ENCODE measurements around the gene P2RY2. TPM values are rescaled to one million over a fixed set of nuclear protein-coding genes. Genes with fewer than 3 reads are reported as not detected.

Gene P2RY2
- total RNA-seq, 1 donor from 2014 or later: 0.30 TPM

DNA sequence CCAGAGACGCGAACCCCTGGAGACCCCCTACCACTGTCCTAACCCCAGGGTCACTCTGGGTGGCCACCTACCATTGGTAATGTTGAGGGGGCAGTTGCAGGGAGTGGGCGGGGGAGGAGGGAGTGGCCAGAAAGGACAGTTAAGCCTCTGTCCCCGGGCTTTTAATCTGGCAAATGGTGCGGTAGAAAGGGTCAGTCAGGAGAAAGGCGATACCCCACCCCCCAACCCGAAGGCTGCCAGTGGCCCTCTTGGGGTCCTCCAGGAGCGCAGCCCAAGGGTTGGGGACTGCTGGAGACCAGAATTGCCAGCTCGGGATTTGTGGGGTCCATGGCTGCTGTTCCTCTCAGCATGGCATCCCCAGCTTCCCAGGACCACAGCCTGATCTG lies 742 bp downstream of the P2RY2 start:
- Histone ChIP-seq H3K4me1 (ENCODE audit: insufficient read depth, low read length) (peaks cover 8% of the 10 kb centered on the region), H3K36me3 (ENCODE audit: insufficient read depth, low read length) (no peaks in the 10 kb centered on the region), H3K4me3 (ENCODE audit: insufficient read depth, low read depth, low read length) (peak overlapping the region; percentile 58), H3K9me3 (ENCODE audit: insufficient read depth, low read depth, low read length) (no peaks in the 10 kb centered on the region), H3K79me2 (ENCODE audit: insufficient read depth, low read length) (no peaks in the 10 kb centered on the region), H3K27me3 (ENCODE audit: insufficient read depth, low read length) (peaks cover 21% of the 10 kb centered on the region), H4K20me1 (ENCODE audit: insufficient read depth, low read length) (no peaks in the 10 kb centered on the region), H3K27ac (ENCODE audit: low read depth, low read length) (no peak overlapping the region), H3K9ac (ENCODE audit: low read length) (no peak overlapping the region), H2AFZ (ENCODE audit: low read depth, low read length) (peak overlapping the region; percentile 97), H3K4me2 (ENCODE audit: low read length) (peak overlapping the region; percentile 87)
- TF ChIP-seq EZH2 (IDR thresholded peaks at IDR 0.05; ENCODE audit: insufficient read depth, low read length): no peak
- TF ChIP-seq CTCF (IDR thresholded peaks at IDR 0.05; ENCODE audit: insufficient read depth, low read depth, low read length): no peak
- DNase-seq (ENCODE audit: low read depth) (no peak), FAIRE-seq (no peak)
- Mint-ChIP-seq H3K4me1 (ENCODE audit: low read depth, unreplicated experiment) (no peaks in the 10 kb centered on the region), H3K9me3 (ENCODE audit: unreplicated experiment) (peaks cover 4% of the 10 kb centered on the region), H3K27ac (ENCODE audit: unreplicated experiment) (no peak overlapping the region), H3K4me3 (ENCODE audit: unreplicated experiment) (peak overlapping the region; percentile 27), H3K36me3 (ENCODE audit: low read depth, unreplicated experiment) (peaks cover 6% of the 10 kb centered on the region), H3K27me3 (ENCODE audit: low read depth, unreplicated experiment) (peaks cover 72% of the 10 kb centered on the region)

DNA sequence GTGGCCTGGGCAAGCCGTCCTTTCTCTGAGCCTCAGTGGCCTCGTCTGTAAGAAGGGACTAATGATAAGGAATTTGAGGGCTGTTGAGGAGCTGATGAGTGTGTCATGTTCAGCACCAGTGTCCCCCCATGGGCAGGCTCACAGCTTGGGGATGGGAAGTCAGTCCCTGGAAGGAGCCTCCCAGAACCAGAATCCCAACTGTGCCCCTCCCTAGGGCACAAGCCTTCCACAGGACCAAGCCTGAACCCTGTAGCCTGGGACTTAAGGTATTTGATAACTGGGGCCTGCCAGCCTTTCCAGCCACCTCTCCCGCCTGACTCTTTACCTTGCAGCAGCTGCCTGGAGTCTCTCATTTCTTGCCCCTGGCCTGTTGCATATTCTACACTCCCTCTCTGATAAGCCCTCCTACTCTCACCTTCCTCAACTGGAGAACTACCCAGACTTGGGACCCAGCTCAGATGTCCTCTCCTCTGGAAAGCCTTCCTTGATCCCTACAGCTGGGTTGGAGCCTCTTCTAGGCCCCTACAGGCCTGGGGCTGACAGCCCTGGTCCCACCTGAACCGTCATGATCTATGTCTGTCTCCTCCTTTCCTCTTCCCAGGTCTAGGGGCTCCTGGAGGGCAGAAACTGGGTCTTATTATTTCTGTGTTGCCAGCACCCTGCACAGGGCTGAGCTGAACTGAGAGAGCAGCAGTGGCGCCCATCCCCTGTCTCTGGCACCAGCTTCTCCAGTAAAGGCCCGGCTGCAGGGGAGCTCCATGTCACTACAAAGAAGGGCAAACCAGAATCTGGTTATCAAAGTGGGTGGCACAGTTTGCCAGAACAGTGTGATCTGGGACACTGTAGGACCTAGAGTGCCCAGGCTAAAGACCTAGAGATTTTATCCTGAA lies 1.6 kb downstream of the P2RY2 start:
- H3K4me3 Mint-ChIP-seq (ENCODE audit: unreplicated experiment): peak overlapping the region; percentile 17
- Histone ChIP-seq H3K27me3 (ENCODE audit: insufficient read depth, low read length) (peaks cover 21% of the 10 kb centered on the region), H3K27ac (ENCODE audit: low read depth, low read length) (no peak overlapping the region), H3K9me3 (ENCODE audit: insufficient read depth, low read depth, low read length) (no peaks in the 10 kb centered on the region), H3K4me2 (ENCODE audit: low read length) (no peak overlapping the region), H3K36me3 (ENCODE audit: insufficient read depth, low read length) (no peaks in the 10 kb centered on the region), H3K9ac (ENCODE audit: low read length) (no peak overlapping the region), H3K79me2 (ENCODE audit: insufficient read depth, low read length) (no peaks in the 10 kb centered on the region), H3K4me1 (ENCODE audit: insufficient read depth, low read length) (peaks cover 8% of the 10 kb centered on the region), H3K4me3 (ENCODE audit: insufficient read depth, low read depth, low read length) (no peak overlapping the region), H2AFZ (ENCODE audit: low read depth, low read length) (no peak overlapping the region), H4K20me1 (ENCODE audit: insufficient read depth, low read length) (no peaks in the 10 kb centered on the region)
- no peak for FAIRE-seq
- H3K36me3 Mint-ChIP-seq (ENCODE audit: low read depth, unreplicated experiment): peaks cover 6% of the 10 kb centered on the region
- no peak overlapping the region for H3K27ac Mint-ChIP-seq (ENCODE audit: unreplicated experiment)
- no peak for DNase-seq (ENCODE audit: low read depth)
- no peak for TF ChIP-seq EZH2 (IDR thresholded peaks at IDR 0.05; ENCODE audit: insufficient read depth, low read length)
- TF ChIP-seq CTCF (IDR thresholded peaks at IDR 0.05; ENCODE audit: insufficient read depth, low read depth, low read length): no peak
- H3K9me3 Mint-ChIP-seq (ENCODE audit: unreplicated experiment): peaks cover 4% of the 10 kb centered on the region
- no peaks in the 10 kb centered on the region for H3K4me1 Mint-ChIP-seq (ENCODE audit: low read depth, unreplicated experiment)
- peaks cover 78% of the 10 kb centered on the region for H3K27me3 Mint-ChIP-seq (ENCODE audit: low read depth, unreplicated experiment)

DNA sequence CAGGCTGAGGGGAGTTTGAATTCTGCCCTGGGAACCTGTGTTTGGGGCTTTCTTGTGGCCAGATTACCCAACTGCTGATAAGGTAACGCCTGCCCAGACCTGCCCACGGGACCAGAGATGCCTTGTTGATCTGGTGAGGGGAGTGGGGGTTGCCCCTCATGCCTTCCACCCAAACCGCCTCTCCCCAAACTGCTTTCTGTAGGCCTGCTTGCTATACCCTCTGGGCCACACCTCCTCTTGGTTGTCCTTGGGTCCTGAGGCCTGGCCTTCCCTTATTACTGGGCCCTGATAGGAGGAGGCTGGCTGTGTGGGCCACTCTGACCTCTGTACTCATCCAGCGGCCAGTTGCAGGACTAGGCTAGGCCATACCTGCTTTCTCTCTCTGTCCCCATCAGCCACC lies 3.4 kb downstream of the P2RY2 start:
- H3K9ac ChIP-seq (ENCODE audit: low read length): no peak overlapping the region
- H3K4me2 ChIP-seq (ENCODE audit: low read length): no peak overlapping the region
- Mint-ChIP-seq H3K4me3 (ENCODE audit: unreplicated experiment) (no peak overlapping the region), H3K9me3 (ENCODE audit: unreplicated experiment) (peaks cover 5% of the 10 kb centered on the region), H3K27ac (ENCODE audit: unreplicated experiment) (no peak overlapping the region), H3K36me3 (ENCODE audit: low read depth, unreplicated experiment) (peaks cover 6% of the 10 kb centered on the region), H3K27me3 (ENCODE audit: low read depth, unreplicated experiment) (peaks cover 83% of the 10 kb centered on the region), H3K4me1 (ENCODE audit: low read depth, unreplicated experiment) (no peaks in the 10 kb centered on the region)
- peaks cover 8% of the 10 kb centered on the region for H3K4me1 ChIP-seq (ENCODE audit: insufficient read depth, low read length)
- no peak for TF ChIP-seq EZH2 (IDR thresholded peaks at IDR 0.05; ENCODE audit: insufficient read depth, low read length)
- TF ChIP-seq CTCF (IDR thresholded peaks at IDR 0.05; ENCODE audit: insufficient read depth, low read depth, low read length): no peak
- H3K27ac ChIP-seq (ENCODE audit: low read depth, low read length): no peak overlapping the region
- no peak for DNase-seq (ENCODE audit: low read depth)
- peaks cover 21% of the 10 kb centered on the region for H3K27me3 ChIP-seq (ENCODE audit: insufficient read depth, low read length)
- no peaks in the 10 kb centered on the region for H3K9me3 ChIP-seq (ENCODE audit: insufficient read depth, low read depth, low read length)
- H3K36me3 ChIP-seq (ENCODE audit: insufficient read depth, low read length): no peaks in the 10 kb centered on the region
- H3K79me2 ChIP-seq (ENCODE audit: insufficient read depth, low read length): no peaks in the 10 kb centered on the region
- H4K20me1 ChIP-seq (ENCODE audit: insufficient read depth, low read length): no peaks in the 10 kb centered on the region
- FAIRE-seq: no peak
- no peak overlapping the region for H2AFZ ChIP-seq (ENCODE audit: low read depth, low read length)
- H3K4me3 ChIP-seq (ENCODE audit: insufficient read depth, low read depth, low read length): no peak overlapping the region

All from astrocyte (in vitro differentiated cells and primary cell).